Activated CD8-positive, alpha-beta memory T cell treated with anti-CD3 and anti-CD28 coated beads, Interleukin-2, amount 50 U/mL, for 1 hour (primary cell): ENCODE results near the gene VGLL1.

ENCODE experiments used
- DNase-seq: peaks from one replicate; pipeline ENCODE4 v3.0.0-alpha.2; 2020; ENCODE audit errors: extremely low read depth

Gene VGLL1, protein sequence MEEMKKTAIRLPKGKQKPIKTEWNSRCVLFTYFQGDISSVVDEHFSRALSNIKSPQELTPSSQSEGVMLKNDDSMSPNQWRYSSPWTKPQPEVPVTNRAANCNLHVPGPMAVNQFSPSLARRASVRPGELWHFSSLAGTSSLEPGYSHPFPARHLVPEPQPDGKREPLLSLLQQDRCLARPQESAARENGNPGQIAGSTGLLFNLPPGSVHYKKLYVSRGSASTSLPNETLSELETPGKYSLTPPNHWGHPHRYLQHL

DNA sequence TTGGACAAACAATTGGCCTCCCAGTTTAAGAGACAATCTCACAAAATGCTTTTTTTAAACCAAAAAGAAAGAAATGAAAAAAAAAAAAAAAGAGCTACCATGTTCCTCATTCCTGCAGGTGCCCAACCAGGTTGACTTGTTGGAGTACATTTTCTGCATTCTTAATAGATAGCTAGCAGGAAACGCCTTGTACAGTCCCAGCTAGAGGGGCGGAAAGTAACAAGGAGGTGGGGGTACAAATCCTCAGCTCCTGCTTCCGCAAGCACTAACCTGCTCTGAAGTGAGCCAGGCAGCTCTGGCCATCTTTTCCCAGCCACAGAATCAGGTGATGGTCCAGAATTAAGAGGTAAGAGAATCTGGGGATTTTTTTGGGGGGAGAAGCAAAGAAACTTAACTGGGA lies at the start of gene VGLL1:
TSS of gene VGLL1 (plus strand) at position 265 of the 400 bp plus-strand sequence. CDS start 3,806 bp downstream, outside the sequence.
- DNase-seq, result no peak

GRCh38 chrX:136487647-136488046 lies 44.4 kb upstream of the VGLL1 start, which contains the start of gene BRS3:
Gene BRS3, plus strand, starts transcription at chrX:136487947. Its CDS starts 168 bp downstream, at chrX:136488115.
- DNase-seq, result no peak

DNA sequence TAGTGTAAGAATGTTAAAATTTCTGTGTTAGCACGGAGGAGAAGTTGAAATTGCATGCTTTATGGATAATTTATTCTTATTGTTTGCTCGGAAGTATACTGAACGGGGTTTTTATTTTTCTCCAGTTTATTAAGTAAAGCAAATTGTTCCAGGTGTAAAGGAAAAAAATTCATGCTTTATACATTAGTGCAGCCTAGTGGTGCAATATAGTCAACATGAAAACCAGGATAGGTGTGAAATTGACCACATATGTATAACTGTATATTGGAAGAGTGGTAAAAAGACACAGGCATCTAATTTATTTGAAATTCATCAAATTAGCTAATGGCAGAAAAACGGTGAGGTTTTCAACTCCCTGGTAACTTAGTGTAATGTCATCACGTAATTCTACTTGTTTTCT lies 43.3 kb upstream of the VGLL1 start:
- no peak for DNase-seq

- no peak for DNase-seq
Measured at GRCh38 chrX:136491832-136492231, 40.2 kb upstream of the VGLL1 start.

- no peak for DNase-seq
Measured at GRCh38 chrX:136493011-136493410, 39.0 kb upstream of the VGLL1 start.

- no peak for DNase-seq
Measured at GRCh38 chrX:136495043-136495442, 37.0 kb upstream of the VGLL1 start.

- DNase-seq, result no peak
Measured at GRCh38 chrX:136496186-136496763, 35.7 kb upstream of the VGLL1 start.

- DNase-seq, result peak; percentile 71
Measured at GRCh38 chrX:136496764-136497555, 35.1 kb upstream of the VGLL1 start.

DNA sequence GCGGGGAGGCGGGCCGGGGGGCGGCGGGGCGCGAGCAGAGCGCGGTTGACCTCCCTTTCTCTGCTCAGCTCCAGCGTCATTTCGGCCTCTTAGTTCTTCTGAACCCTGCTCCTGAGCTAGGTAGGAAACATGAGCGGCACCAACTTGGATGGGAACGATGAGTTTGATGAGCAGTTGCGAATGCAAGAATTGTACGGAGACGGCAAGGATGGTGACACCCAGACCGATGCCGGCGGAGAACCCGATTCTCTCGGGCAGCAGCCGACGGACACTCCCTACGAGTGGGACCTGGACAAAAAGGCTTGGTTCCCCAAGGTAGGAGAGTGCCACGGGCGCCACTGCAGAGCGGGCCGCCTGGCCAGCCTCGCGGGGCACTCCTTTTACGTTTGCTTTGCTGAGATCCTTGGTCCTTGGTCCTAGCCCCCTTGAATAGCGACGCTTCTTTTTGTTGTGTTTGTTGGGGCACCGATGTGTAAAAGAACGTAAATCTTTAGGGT lies 34.4 kb upstream of the VGLL1 start, which contains the start of gene HTATSF1:
TSS of gene HTATSF1 (plus strand) at position 37 of the 497 bp plus-strand sequence. CDS start at position 130, 93 bp downstream.
- no peak for DNase-seq

DNA sequence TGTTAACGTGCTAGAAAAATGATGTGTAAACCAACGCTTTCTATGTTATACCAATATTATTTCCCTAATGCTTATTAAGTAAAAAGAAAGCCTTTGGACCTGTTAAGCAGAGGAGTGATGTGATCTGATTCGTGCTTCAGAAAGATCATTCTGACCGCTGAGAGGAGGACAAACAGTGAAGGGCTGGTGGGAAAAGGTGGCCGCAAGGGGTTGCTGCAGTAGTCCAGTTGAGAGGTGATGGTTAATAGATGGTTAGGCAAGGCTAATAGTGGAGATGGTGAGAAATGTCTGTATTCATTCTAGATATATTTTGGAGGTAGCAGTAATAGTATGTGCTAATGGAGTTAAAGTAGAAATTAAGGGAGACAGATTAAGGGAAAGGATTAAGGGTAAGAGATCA lies 12.9 kb upstream of the VGLL1 start:
- DNase-seq, result no peak

GRCh38 chrX:136523770-136524169 lies 8.2 kb upstream of the VGLL1 start:
- DNase-seq, result no peak

DNA sequence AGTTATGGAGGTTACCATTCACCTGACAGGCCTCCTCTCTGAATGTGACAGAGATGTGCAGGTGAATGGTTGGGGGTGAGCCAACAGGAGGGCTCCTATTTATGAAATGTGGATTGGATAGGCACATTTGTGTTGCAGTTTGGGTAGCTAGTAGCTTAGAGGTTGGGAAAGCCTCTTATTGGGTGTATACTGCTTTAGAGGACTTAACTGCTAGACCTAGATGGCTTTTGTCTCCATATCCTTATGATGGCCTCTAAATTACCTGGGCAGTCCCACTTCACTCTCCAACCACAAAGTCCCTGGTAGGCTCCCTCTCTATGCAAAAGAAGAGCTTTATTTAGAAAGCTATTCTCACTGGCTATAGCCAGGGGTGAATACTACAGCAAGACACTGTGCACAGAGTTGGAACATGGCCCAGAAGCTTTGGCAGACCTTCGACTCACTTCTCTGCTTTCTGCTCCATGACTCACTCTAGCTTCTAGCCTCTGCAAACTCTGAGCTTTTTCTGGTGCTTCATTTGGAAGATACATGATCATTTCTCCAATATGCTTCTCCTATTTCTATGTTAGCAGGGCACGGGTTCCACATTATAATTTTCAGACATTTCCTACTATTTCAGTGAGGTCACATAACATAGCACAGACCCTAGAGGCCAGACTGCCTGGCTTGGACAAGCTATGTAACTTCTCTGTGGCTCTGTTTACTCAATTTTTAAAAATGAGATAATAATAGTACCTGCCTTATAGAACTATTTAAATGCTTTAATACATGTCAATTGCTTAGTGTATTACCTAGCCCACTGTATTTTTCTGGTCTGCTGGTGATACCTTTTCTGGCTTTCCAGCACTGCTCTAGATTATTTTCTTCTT lies 6.0 kb upstream of the VGLL1 start:
- DNase-seq, result no peak

GRCh38 chrX:136528645-136529315 lies 3.2 kb upstream of the VGLL1 start:
- DNase-seq, result no peak

DNA sequence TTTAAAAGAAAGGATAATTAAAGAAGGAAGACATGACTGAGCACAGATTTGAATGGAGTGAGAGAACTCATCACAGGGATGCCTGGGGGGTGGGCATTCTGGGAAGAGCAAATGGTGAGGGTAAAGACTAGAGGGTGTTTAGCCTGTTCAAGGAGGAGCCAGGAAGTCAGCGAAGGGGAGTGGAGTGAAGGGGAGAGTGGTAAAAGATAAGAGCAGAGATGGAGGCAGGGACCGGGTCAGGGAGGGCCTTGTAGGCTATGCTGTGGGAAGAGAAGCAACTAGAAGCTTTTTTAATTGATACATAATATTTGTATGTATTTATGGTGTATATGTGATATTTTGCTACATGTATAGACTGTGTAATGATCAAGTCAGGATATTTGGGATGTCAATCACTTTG lies 2.2 kb upstream of the VGLL1 start:
- no peak for DNase-seq

GRCh38 chrX:136534131-136534530 lies 2.1 kb downstream of the VGLL1 start:
- no peak for DNase-seq

DNA sequence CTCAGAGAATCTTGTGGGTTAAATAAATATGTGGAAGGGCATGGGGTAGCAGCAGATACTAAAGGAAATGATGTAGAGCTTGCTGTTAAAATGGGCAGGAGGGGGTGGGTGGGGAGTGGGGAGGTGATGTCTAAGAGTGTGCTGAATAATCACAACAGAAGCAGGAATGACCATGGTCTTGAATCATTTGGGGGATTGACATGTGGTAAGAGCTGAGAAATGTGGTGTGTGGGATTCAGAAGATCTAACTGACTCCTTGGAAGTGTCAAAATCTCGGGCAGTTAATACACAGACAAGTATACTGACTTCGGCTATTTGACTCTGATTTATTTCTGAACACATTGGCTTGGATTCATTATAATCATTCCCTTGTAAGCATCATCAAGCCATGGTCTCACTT lies 6.8 kb downstream of the VGLL1 start:
- DNase-seq, result no peak

- no peak for DNase-seq
Measured at GRCh38 chrX:136540226-136540625, 8.2 kb downstream of the VGLL1 start.

GRCh38 chrX:136541294-136541693 lies 9.3 kb downstream of the VGLL1 start:
- no peak for DNase-seq

DNA sequence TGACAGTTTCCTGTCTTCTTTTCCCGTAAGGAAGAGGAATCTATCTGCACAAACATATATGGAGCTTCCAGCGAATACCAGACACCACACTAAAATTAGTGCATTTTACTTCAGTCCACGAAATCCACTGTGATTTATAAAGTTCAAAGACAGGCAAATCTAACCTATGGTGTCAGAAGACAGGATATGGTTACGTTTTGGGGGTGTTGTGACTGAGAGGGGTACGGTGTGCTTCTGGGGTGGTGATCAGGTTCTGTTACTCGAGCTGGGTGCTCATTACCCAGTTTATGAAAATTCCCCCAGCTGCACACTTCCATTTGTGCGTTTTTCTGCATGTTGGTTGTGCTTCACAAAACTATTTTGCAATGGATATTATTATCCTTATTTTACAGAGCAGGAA lies 10.3 kb downstream of the VGLL1 start:
- DNase-seq, result no peak

GRCh38 chrX:136546371-136546781 lies 14.4 kb downstream of the VGLL1 start:
- no peak for DNase-seq

DNA sequence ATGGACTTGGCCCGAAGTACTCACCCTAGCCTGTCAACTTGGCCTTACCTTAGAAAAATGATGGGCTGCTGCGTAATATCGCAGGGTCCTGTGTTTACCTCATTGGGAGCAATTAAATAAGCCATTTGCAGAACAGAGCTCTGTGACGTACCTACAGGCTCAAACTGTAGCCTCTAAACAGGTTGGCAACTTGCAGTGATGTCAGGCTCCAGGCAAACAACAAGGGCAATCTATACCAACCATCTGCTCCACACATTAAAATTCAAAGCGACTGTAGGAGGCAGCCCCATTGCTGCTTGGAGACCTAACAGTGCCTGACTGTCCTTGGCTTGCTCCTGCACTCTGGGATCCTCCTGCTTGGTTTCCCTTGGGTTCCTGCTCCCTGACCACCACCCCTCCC lies 17.2 kb downstream of the VGLL1 start:
- DNase-seq, result no peak
